KMS-11 (cell line): ENCODE measurements around the gene MEX3D.

Experiments
- H2AFZ ChIP-seq: fragments of 200-600 bp; sonication (generic); 2 replicates; pipeline ENCODE4 v1.6.1; 2016; ENCODE audit warnings: antibody characterized with exemption, mixed run types, low read depth
- H3K27ac ChIP-seq: fragments of 200-600 bp; sonication (generic); 2 replicates; pipeline ENCODE4 v1.6.1; 2016; ENCODE audit warnings: mild to moderate bottlenecking, mixed run types
- H3K27me3 ChIP-seq: fragments of 200-600 bp; sonication (generic); 2 replicates; pipeline ENCODE4 v1.6.1; 2017; ENCODE audit warnings: mild to moderate bottlenecking, low read depth, mixed run types, moderate library complexity; ENCODE audit not compliant: insufficient read depth
- H3K36me3 ChIP-seq: fragments of 200-600 bp; sonication (generic); 2 replicates; pipeline ENCODE4 v1.6.1; 2017; ENCODE audit warnings: mild to moderate bottlenecking, mixed run types; ENCODE audit not compliant: insufficient read depth
- H3K4me1 ChIP-seq: fragments of 200-600 bp; sonication (generic); 2 replicates; pipeline ENCODE4 v1.6.1; 2016; ENCODE audit warnings: mild to moderate bottlenecking, low read depth, mixed run types; ENCODE audit not compliant: poor library complexity, severe bottlenecking
- H3K4me2 ChIP-seq: fragments of 200-600 bp; sonication (generic); 2 replicates; pipeline ENCODE4 v1.7.0; 2016; ENCODE audit warnings: mild to moderate bottlenecking, mixed run types
- H3K4me3 ChIP-seq: fragments of 200-600 bp; sonication (generic); IDR thresholded peaks from 2 replicates; pipeline ENCODE4 v1.6.1; 2017; ENCODE audit warnings: low read depth, low read length, mixed read lengths; ENCODE audit not compliant: insufficient read depth
- H3K79me2 ChIP-seq: fragments of 200-600 bp; sonication (generic); 2 replicates; pipeline ENCODE4 v1.6.1; 2016; ENCODE audit warnings: low read depth, mixed run types; ENCODE audit not compliant: insufficient read depth
- H3K9ac ChIP-seq: fragments of 200-600 bp; sonication (generic); 2 replicates; pipeline ENCODE4 v1.6.1; 2016; ENCODE audit warnings: mild to moderate bottlenecking, mixed run types
- H4K20me1 ChIP-seq: fragments of 200-600 bp; sonication (generic); 2 replicates; pipeline ENCODE4 v1.6.1; 2016; ENCODE audit warnings: mild to moderate bottlenecking, mixed run types; ENCODE audit not compliant: insufficient read depth
- CTCF ChIP-seq: fragments of 200-600 bp; sonication (generic); conservative IDR thresholded peaks from 2 replicates; pipeline ENCODE4 v1.6.1; 2017; ENCODE audit warnings: low read depth, mild to moderate bottlenecking, antibody characterized with exemption, low read length, moderate library complexity, mixed read lengths

The MEX3D gene

DNA sequence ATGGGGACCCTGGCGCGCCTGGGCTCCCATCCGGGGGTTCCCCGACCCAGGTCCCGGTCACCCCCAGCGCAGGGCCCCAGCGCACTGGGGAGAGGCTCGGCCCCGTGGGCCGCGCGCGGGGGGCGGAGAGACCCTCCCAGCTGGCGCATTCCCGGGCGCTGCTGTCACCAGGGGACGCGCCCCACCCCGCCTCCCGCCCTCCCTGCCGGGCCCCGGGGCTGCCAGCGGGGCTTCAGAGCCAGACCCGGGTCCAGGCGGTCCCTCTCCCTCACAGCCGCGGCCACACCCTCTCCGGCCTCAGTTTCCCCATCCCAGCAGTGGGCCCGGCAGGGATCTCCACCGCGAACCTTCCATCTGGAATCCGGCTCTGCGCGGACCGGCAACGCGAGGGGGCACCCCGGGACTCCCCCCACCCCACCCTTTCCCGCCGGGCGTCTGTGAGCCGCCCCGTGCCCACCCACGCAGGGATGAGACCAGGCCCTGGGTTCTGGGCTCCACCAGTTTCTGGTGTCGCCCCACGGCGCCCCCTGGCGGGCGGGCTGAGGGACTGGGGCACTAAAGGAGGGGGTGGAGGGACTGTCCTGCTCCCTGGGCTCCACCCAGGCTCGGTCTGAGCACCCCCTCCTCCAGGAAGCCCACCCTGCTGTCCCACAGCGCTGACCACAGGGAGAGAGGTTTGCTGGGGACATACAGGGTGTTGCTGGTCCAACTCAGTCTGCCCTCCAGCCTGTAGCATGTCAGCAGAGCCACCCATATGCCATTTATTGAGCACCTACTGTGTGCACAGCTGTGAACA is 54.4 kb downstream of the MEX3D start:
- no peaks in the 10 kb centered on the region for H3K36me3 ChIP-seq
- TF ChIP-seq CTCF: peak; percentile 74
- peaks cover 49% of the 10 kb centered on the region for H3K27me3 ChIP-seq
- no peak overlapping the region for H3K4me3 ChIP-seq
- peaks cover 6% of the 10 kb centered on the region for H3K4me1 ChIP-seq
- H3K27ac ChIP-seq: no peak overlapping the region
- H3K79me2 ChIP-seq: no peaks in the 10 kb centered on the region
- no peak overlapping the region for H3K9ac ChIP-seq
- H2AFZ ChIP-seq: 0 out of 2 replicates have a peak overlapping the region, but pooled peaks have one; percentile 34
- no peaks in the 10 kb centered on the region for H4K20me1 ChIP-seq
- H3K4me2 ChIP-seq: no peak overlapping the region

- Histone ChIP-seq H3K36me3 (no peaks in the 10 kb centered on the region), H3K27ac (no peak within 1 kb of the TSS), H3K9ac (no peak within 1 kb of the TSS), H3K4me1 (peaks cover 6% of the 10 kb centered on the region), H4K20me1 (no peaks in the 10 kb centered on the region), H3K27me3 (peaks cover 42% of the 10 kb centered on the region), H3K4me3 (no peak within 1 kb of the TSS), H3K79me2 (no peaks in the 10 kb centered on the region), H2AFZ (peak within 1 kb of the TSS; percentile 44; the same call in 1 of the 2 replicates), H3K4me2 (peak within 1 kb of the TSS; percentile 67)
- no peak for TF ChIP-seq CTCF
These were observed 55.2 kb downstream of the MEX3D start, which contains the start of gene ADAMTSL5 for GRCh38 chr19:1512671-1513498. TSS of gene ADAMTSL5 (minus strand) at chr19:1513019. CDS start at chr19:1510943, 2,076 bp downstream.

DNA sequence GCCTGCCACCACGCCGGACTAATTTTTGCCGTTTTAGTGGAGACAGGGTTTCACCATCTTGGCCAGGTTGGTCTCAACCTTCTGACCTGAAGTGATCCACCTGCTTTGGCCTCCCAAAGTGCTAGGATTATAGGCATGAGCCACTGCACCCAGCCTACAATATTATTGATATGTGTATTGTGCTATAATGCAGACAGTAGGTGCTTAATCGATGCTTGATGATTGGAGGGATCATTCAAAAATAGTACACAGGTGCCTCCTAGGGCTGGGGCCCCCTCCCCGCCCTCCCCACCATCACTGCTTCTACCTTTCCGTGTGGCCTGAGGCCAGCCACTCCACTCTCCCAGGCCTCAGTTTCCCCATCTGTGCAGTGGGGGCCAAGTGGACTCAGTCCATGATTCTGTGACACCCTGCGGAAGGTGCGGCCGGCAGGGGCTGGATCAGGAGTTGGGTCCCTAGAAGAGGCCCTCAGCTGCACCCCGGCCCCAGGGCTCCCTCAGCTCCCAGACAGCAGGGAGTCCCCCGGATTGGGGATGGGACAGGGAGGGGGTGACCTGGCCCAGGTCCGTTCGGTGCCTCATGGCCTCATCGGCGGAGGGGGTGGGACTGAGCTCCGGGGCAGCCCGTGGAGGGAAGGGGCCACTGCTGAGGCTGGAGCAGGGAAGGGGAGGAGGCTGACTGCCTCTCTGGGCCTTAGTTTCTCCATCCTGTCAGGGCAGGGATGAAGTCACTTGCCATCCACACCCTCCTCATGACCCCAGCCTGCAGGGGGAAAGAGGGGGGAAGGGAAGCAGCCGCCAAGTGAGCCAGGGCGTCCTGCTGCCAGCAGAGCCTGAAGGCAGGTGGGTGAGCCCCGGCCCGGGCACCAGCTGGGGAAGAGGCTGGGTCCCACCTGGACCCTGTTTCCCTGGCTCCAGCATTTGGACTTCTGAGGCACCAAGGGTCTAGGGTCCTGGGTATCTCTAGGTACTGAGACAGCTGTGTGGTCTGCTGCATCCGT is 56.5 kb downstream of the MEX3D start:
- Histone ChIP-seq H3K36me3 (no peaks in the 10 kb centered on the region), H3K9ac (no peak overlapping the region), H2AFZ (no peak overlapping the region), H3K27me3 (peaks cover 44% of the 10 kb centered on the region), H4K20me1 (no peaks in the 10 kb centered on the region), H3K4me3 (no peak overlapping the region), H3K4me2 (peak overlapping the region; percentile 67; the same call in 1 of the 2 replicates), H3K79me2 (no peaks in the 10 kb centered on the region), H3K4me1 (peaks cover 6% of the 10 kb centered on the region), H3K27ac (no peak overlapping the region)
- TF ChIP-seq CTCF: no peak

DNA sequence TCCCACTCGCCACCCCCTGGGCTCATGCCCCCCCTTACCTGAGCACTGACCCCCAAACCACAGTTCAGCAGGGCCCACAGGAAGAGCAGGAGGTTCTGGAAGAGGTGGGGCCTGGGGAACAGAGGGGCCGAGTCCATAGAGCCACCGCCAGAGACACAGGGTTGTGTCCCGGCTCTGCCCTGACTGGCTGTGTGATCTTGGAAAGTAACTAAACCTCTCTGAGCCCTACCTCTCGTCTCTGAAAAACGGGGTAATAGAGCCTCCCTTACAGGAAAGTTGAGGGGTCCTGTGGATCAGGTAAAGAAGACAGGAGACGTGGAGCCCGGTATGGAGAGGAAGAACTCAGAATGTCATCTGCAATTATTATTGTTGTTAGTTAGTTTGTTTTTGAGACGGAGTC is 57.3 kb downstream of the MEX3D start:
- H3K27ac ChIP-seq: no peak overlapping the region
- H3K36me3 ChIP-seq: no peaks in the 10 kb centered on the region
- no peak overlapping the region for H2AFZ ChIP-seq
- H3K4me1 ChIP-seq: peaks cover 6% of the 10 kb centered on the region
- H3K27me3 ChIP-seq: peaks cover 50% of the 10 kb centered on the region
- no peak overlapping the region for H3K4me3 ChIP-seq
- no peak for TF ChIP-seq CTCF
- no peak overlapping the region for H3K9ac ChIP-seq
- no peaks in the 10 kb centered on the region for H3K79me2 ChIP-seq
- H3K4me2 ChIP-seq: no peak overlapping the region
- H4K20me1 ChIP-seq: no peaks in the 10 kb centered on the region
